Common myeloid progenitor, CD34-positive (primary cell): ENCODE results near the gene LRRK2. TPM values are rescaled to one million over a fixed set of nuclear protein-coding genes. Genes with fewer than 3 reads are reported as not detected.
A peak's percentile ranks its signal among the peaks of the same experiment; 100 is the strongest.

Experiments used
- CTCF ChIA-PET: fragments of 350-600 bp; sonication (Branson Sonifier 250); formaldehyde crosslinking; loops from one replicate; lab custom pipeline; 2021; ENCODE audit warnings: antibody characterized with exemption; lab: Charles Lee
- POLR2A ChIA-PET: fragments of 350-600 bp; sonication (Branson Sonifier 250); formaldehyde crosslinking; loops from one replicate; lab custom pipeline; 2021; ENCODE audit warnings: antibody characterized with exemption; lab: Charles Lee
- DNase-seq, 3 donors: peaks; one replicate each; pipeline versions ENCODE4 v3.0.0 to v3.0.0-alpha.2; 2013
- H3K27ac ChIP-seq, 2 experiments: 1 replicate in 1 of 2; 2 replicates in 1 of 2; pipeline ENCODE4 v1.7.0; 2013; ENCODE audit warnings: inconsistent platforms in 2 of 2, low read length in 2 of 2, mild to moderate bottlenecking in 2 of 2, low read depth in 1 of 2, moderate library complexity in 1 of 2; ENCODE audit not compliant: severe bottlenecking in 2 of 2, insufficient read depth in 1 of 2, poor library complexity in 1 of 2
- H3K27me3 ChIP-seq, 5 experiments: replicated peaks in 2 of 5; 1 replicate in 3 of 5; 2 replicates in 2 of 5; pipeline versions ENCODE4 v1.6.1 to v1.7.0; 2013; ENCODE audit warnings: low read length in 4 of 5, mild to moderate bottlenecking in 2 of 5, moderate library complexity in 2 of 5, inconsistent platforms in 1 of 5; ENCODE audit not compliant: insufficient read depth in 5 of 5, control insufficient read depth in 4 of 5
- H3K36me3 ChIP-seq, 4 experiments: 1 replicate in 2 of 4; 2 replicates in 2 of 4; pipeline versions ENCODE4 v1.6.1 to v1.7.0; 2013; ENCODE audit warnings: low read length in 3 of 4, control low read depth in 1 of 4, mild to moderate bottlenecking in 1 of 4; ENCODE audit not compliant: control insufficient read depth in 4 of 4, insufficient read depth in 4 of 4
- H3K4me1 ChIP-seq, 4 experiments: 1 replicate in 3 of 4; 2 replicates in 1 of 4; pipeline versions ENCODE4 v1.6.1 to v1.7.1; 2013; ENCODE audit warnings: low read length in 3 of 4, mild to moderate bottlenecking in 3 of 4, control low read depth in 1 of 4, inconsistent platforms in 1 of 4, moderate library complexity in 1 of 4; ENCODE audit not compliant: control insufficient read depth in 4 of 4, insufficient read depth in 4 of 4; ENCODE audit errors: control extremely low read depth in 1 of 4
- H3K4me3 ChIP-seq, 7 experiments: 1 replicate in 4 of 7; 2 replicates in 3 of 7; pipeline versions ENCODE4 v1.5.1 to v1.7.0; 2013; ENCODE audit warnings: mild to moderate bottlenecking in 7 of 7, low read length in 6 of 7, moderate library complexity in 6 of 7, inconsistent platforms in 2 of 7, low read depth in 2 of 7, control low read depth in 1 of 7; ENCODE audit not compliant: insufficient read depth in 4 of 7, control insufficient read depth in 1 of 7; ENCODE audit errors: extremely low read depth in 1 of 7
- H3K9me3 ChIP-seq, 5 experiments: 1 replicate in 4 of 5; 2 replicates in 1 of 5; pipeline versions ENCODE4 v1.6.1 to v1.7.1; 2013; ENCODE audit warnings: low read length in 4 of 5, mild to moderate bottlenecking in 2 of 5, inconsistent platforms in 1 of 5, low read depth in 1 of 5, moderate library complexity in 1 of 5; ENCODE audit not compliant: control insufficient read depth in 4 of 5, insufficient read depth in 2 of 5; ENCODE audit errors: control extremely low read depth in 1 of 5
- WGBS: methylation state at CpG from one replicate; pipeline ENCODE4 v1.1.5; 2013; ENCODE audit not compliant: insufficient coverage; 5-methylcytosine and 5-hydroxymethylcytosine counted together
- polyA plus RNA-seq: library from polyadenylated mRNA; unstranded; fragments of 120-200 nt; gene quantifications from one replicate; pipeline ENCODE4 v1.2.1, GENCODE V29; 2013

LRRK2 gene
- polyA plus RNA-seq: 1.8 TPM

DNA sequence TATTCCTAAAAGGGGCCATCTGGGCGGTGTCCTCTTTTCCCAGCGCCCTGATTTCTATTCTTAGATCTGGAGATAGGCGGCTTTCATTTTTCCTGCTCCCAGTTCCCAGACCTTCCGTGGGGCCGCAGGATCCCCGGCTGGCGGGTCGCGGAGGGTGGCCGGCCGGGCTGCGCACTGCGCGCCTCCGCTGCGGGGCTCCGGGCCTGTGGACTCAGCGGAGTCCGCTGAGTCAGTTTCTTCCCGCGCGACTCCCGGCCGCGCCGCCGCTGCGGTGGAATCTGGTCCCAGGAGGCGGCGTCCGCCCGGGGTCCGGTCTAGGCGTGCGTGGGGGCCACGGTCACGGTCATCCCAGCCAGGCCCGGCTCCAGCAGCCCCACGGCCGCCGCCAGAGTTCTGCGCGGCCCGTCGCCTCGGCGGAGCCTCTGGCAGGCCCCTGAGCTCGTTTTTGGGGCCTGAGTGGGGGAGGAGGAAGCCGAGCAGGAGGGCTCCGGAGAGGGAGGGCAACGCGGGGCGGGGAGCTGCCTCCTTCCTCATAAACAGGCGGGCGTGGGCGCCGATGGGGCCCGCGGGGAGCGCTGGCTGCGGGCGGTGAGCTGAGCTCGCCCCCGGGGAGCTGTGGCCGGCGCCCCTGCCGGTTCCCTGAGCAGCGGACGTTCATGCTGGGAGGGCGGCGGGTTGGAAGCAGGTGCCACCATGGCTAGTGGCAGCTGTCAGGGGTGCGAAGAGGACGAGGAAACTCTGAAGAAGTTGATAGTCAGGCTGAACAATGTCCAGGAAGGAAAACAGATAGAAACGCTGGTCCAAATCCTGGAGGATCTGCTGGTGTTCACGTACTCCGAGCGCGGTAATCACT lies at the start of gene LRRK2:
LRRK2 (plus strand) TSS at position 559 of the 853 bp plus-strand sequence; CDS start at position 694, 135 bp downstream.
- Histone ChIP-seq H3K4me1 (peaks cover 2 to 16% (median 11%) of the 10 kb centered on the region in 4 experiments), H3K27me3 (no peaks in the 10 kb centered on the region), H3K36me3 (no peaks in the 10 kb centered on the region), H3K9me3 (no peaks in the 10 kb centered on the region), H3K27ac (peak within 1 kb of the TSS in 1 of 2 experiments; percentile 61), H3K4me3 (peak within 1 kb of the TSS; percentile 53 to 82 (median 71))
- peak; percentile 84 to 95 (median 91) for DNase-seq
- ChIA-PET POLR2A (interaction anchor here (0.6 kb wide), 1 partner anchor 12 kb away, joined by 3 read pairs; no protein-coding TSS in a partner anchor), CTCF (interaction anchor here (0.8 to 1.0 kb wide), 3 partner anchors 10 to 16 kb away, joined by 3 read pairs; no protein-coding TSS in a partner anchor)
- WGBS: 0% methylated on average over 65 of the region's 78 CpGs

DNA sequence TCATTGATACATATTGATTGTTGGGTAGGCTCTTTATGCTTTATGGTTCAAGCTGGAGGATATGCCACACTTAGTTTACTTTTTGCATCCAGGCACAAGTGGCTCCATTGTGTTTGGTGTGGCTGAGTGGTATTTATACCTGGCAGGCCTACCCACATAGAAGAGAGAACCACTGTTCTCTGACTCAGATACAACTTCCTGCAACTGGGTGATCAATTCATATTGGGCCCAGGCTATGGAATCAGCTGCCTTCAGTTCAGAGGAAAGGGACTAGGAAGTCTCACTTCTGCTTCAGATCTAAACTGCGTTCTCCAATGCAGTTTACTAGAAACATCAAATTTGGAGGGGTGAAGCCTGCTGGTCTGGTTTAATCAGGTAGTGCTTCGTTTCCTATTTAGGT lies 49.8 kb upstream of the LRRK2 start:
- Histone ChIP-seq H3K9me3 (peaks cover 0 to 2% (median 0%) of the 10 kb centered on the region in 5 experiments), H3K27ac (no peak overlapping the region), H3K27me3 (no peaks in the 10 kb centered on the region), H3K36me3 (no peaks in the 10 kb centered on the region), H3K4me3 (no peak overlapping the region), H3K4me1 (no peaks in the 10 kb centered on the region)
- ChIA-PET CTCF (no interaction called here), POLR2A (no interaction called here)
- no peak for DNase-seq
- 100% methylated on average over 1 of the region's 2 CpGs for WGBS

DNA sequence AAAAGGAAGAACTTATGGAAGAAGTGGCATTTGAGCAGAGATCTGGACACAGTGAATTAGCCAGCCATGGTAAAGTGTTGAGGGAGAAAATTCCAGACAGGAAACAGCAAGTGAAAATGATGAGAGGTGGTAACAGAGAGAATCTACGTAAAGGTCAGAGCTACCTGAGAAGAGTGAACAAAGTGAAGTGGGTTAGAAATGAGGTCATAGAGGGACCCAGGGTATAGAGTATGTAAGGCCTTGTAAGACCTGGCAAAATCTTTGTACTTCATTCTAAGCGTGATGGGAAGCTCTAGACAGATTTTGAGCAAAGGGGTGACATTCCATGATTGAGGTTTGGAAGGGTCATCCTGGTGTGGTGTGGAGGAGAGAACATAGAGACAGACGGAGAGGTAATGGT lies 49.3 kb upstream of the LRRK2 start:
- Histone ChIP-seq H3K9me3 (peaks cover 0 to 3% (median 0%) of the 10 kb centered on the region in 5 experiments), H3K27ac (no peak overlapping the region), H3K4me3 (no peak overlapping the region), H3K36me3 (no peaks in the 10 kb centered on the region), H3K27me3 (no peaks in the 10 kb centered on the region), H3K4me1 (no peaks in the 10 kb centered on the region)
- 100% methylated on average over 3 of the region's 3 CpGs for WGBS
- ChIA-PET CTCF (no interaction called here), POLR2A (no interaction called here)
- no peak for DNase-seq

DNA sequence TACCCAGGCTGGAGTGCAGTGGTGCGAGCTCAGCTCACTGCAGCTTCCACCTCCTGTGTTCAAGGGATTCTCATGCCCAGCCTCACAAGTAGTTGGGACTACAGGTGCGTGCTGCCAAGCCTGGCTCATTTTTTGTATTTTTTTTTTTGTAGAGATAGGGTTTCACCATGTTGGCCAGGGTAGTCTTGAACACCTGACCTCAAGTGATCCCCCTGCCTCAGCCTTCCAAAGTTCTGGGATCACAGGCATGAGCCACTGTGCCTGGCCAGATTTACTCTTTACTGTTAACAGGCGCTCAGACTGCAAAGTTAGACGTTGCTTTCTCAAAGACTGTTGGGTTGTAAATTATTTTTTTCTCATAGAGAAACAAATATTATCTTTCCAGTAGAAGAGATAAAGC lies 46.1 kb upstream of the LRRK2 start:
- ChIA-PET POLR2A (no interaction called here), CTCF (no interaction called here)
- H3K4me1 ChIP-seq: no peaks in the 10 kb centered on the region
- H3K4me3 ChIP-seq: no peak overlapping the region
- H3K9me3 ChIP-seq: peaks cover 0 to 3% (median 3%) of the 10 kb centered on the region in 5 experiments
- H3K27ac ChIP-seq: no peak overlapping the region
- no peaks in the 10 kb centered on the region for H3K27me3 ChIP-seq
- no peaks in the 10 kb centered on the region for H3K36me3 ChIP-seq
- DNase-seq: no peak
- WGBS: 93% methylated on average over 3 of the region's 4 CpGs

DNA sequence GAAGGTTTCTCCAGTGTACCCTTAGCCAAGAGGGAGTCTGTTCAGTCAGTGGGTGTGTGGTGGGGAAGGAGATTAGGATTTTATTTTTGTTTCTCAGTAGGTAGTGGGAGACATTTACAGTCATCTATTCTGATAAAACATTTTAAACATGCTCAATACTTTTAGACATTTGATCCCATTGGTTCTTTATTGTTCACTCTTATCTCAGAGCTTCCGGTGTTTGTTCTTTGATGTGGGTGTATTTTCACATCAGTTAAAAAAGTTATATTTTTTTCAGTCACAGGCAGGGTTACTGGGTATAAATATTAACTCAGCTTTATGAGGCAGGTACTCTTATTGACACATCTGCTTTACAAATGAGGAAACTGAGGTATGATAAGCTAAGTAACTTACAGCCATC lies 43.3 kb upstream of the LRRK2 start:
- no peaks in the 10 kb centered on the region for H3K36me3 ChIP-seq
- no peak overlapping the region for H3K4me3 ChIP-seq
- no peaks in the 10 kb centered on the region for H3K27me3 ChIP-seq
- no peak for DNase-seq
- no CpG with 5 or more reads among the region's 1 CpG for WGBS
- H3K4me1 ChIP-seq: no peaks in the 10 kb centered on the region
- CTCF ChIA-PET: interaction anchor here (0.6 to 1.1 kb wide), 2 partner anchors 1770 to 1842 kb away, joined by 3 read pairs; no protein-coding TSS in a partner anchor
- POLR2A ChIA-PET: no interaction called here
- H3K9me3 ChIP-seq: peaks cover 0 to 3% (median 3%) of the 10 kb centered on the region in 5 experiments
- no peak overlapping the region for H3K27ac ChIP-seq

DNA sequence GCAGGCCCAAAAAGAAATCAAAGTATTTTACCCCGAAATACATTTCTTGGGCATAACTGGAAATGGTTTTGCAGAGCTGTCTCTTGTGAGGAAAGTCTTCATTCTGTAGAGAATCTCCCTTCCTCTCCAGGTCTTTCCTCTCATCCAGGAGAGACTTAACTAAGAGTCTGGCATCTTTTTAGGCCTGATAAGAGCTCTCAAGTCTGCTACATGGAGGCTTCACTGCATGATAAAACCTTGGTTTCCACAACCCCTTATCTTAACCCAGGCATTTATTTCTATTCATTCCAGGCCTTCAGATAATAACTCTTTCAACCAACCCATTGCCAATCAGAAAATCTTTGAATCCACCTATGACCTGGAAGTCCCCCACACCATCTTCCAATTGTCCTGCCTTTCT lies 41.1 kb upstream of the LRRK2 start:
- Histone ChIP-seq H3K4me3 (no peak overlapping the region), H3K27me3 (no peaks in the 10 kb centered on the region), H3K9me3 (peaks cover 0 to 7% (median 3%) of the 10 kb centered on the region in 5 experiments), H3K36me3 (no peaks in the 10 kb centered on the region), H3K4me1 (no peaks in the 10 kb centered on the region), H3K27ac (no peak overlapping the region)
- ChIA-PET POLR2A (no interaction called here), CTCF (interaction anchor here (1.0 kb wide), 1 partner anchor 109 kb away, joined by 3 read pairs; no protein-coding TSS in a partner anchor)
- no peak for DNase-seq
- 100% methylated on average over 1 of the region's 1 CpG for WGBS
